GM12864 (cell line): ENCODE data around the gene TUBGCP4.

Source experiments
- DNase-seq: peaks from one replicate; pipeline ENCODE4 v3.0.0-alpha.2; 2011; ENCODE audit warnings: low read depth
- H3K4me3 ChIP-seq: 2 replicates; pipeline ENCODE4 v1.5.1; 2011; ENCODE audit warnings: mild to moderate bottlenecking, low read depth, low read length, control low read depth
- TF ChIP-seq, protein P1 (sequence below): IDR thresholded peaks from 2 replicates; pipeline ENCODE4 v1.5.1; 2011; ENCODE audit warnings: low read depth, mild to moderate bottlenecking, moderate library complexity, low read length, control low read depth, inconsistent platforms; ENCODE audit errors: missing control alignments

TUBGCP4 gene

DNA sequence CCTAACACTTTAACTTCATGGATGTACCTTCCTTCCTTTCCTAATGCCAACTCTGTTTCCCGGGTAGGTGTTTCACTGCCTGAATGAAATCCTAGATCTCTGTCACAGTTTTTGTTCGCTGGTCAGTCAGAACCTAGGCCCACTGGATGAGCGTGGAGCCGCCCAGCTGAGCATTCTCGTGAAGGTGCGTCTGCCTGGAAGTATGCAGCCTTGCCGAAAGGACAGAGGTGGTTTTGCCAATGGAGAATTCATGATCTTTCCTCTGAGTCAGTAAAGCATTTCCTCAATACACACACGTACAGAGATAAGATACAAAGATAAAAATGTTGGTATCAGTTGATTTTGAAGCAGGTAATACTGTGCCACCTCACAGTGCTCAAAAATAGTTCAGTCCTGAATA is 32.7 kb downstream of the TUBGCP4 start:
- no peak overlapping the region for H3K4me3 ChIP-seq
- no peak for DNase-seq
- TF ChIP-seq, protein P1, sequence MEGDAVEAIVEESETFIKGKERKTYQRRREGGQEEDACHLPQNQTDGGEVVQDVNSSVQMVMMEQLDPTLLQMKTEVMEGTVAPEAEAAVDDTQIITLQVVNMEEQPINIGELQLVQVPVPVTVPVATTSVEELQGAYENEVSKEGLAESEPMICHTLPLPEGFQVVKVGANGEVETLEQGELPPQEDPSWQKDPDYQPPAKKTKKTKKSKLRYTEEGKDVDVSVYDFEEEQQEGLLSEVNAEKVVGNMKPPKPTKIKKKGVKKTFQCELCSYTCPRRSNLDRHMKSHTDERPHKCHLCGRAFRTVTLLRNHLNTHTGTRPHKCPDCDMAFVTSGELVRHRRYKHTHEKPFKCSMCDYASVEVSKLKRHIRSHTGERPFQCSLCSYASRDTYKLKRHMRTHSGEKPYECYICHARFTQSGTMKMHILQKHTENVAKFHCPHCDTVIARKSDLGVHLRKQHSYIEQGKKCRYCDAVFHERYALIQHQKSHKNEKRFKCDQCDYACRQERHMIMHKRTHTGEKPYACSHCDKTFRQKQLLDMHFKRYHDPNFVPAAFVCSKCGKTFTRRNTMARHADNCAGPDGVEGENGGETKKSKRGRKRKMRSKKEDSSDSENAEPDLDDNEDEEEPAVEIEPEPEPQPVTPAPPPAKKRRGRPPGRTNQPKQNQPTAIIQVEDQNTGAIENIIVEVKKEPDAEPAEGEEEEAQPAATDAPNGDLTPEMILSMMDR, result no peak

DNA sequence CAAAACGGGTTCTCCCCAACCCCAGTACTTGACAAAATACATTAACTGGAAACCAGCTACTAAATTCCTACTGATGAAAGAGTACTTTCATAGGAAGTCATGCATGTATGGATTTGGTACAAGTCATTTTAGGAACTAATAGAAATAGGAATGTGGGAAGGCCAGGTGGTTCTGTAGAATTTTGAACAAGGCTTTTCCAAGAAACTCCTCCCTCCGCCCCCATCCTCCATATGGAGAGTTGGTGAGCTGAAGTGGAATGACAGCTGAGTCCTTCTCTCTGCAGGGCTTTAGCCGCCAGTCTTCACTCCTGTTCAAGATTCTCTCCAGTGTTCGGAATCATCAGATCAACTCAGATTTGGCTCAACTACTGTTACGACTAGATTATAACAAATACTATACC is 33.2 kb downstream of the TUBGCP4 start:
- TF ChIP-seq, protein P1, result no peak
- no peak for DNase-seq
- H3K4me3 ChIP-seq, result no peak overlapping the region

DNA sequence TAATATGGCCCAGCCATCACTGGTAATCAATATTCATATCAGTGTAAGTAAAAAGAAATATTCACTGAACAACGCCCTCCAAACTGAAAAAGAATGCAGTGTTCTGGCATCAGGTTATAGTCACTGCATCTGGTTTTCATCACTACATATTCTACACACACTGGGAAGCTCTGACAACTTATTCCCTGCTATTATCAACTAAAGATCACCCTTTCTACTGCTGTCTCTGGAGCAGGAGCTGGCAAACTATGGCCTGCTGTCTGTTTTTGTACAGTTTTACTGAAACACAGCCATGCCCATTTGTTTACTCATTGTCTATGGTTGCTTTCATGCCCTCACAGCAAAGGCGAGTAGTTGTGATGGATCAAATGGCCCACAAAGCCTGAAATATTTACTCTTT is 35.3 kb downstream of the TUBGCP4 start:
- H3K4me3 ChIP-seq, result no peak overlapping the region
- TF ChIP-seq, protein P1, result no peak
- DNase-seq, result no peak

DNA sequence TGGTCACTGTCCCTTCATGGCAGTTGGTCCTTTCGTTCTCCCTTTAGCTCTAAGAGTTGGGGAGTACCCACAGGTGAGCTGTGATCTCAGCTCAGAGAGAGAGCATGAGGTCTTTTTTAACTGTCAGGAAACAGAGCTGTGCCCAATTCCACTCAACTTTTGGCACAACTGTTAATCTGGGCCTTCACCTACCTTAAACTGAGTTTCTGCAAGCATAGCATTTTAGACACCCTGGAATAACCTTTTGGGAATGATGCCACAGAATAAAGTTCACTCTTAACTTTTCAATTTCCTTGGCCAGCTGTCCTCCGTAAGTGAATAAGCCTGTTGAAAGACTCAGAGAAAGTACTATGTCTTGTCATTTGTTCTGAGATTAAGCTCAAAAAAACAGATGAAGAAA is 35.9 kb downstream of the TUBGCP4 start:
- TF ChIP-seq, protein P1, result no peak
- no peak for DNase-seq
- H3K4me3 ChIP-seq, result no peak overlapping the region

DNA sequence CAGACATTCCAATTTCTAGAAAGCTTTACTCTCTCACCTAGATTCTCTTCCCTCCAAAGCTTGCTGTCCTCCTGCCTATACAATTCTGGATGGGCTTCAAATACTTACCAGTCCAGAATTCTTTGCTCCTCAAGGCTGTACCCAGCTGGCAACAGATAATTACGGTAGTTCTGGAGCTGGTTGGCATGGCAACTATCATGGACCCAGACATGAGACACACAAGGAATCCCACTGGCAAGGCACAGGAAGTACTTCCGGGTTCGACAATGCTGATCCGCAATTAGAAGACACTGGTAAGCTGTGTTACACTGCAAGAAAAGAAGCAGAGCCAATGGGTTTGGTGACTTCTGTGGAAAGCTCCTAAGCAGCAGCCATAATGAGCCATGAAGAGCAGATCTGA is 37.9 kb downstream of the TUBGCP4 start:
- TF ChIP-seq, protein P1, result no peak
- DNase-seq, result no peak
- H3K4me3 ChIP-seq, result no peak overlapping the region

DNA sequence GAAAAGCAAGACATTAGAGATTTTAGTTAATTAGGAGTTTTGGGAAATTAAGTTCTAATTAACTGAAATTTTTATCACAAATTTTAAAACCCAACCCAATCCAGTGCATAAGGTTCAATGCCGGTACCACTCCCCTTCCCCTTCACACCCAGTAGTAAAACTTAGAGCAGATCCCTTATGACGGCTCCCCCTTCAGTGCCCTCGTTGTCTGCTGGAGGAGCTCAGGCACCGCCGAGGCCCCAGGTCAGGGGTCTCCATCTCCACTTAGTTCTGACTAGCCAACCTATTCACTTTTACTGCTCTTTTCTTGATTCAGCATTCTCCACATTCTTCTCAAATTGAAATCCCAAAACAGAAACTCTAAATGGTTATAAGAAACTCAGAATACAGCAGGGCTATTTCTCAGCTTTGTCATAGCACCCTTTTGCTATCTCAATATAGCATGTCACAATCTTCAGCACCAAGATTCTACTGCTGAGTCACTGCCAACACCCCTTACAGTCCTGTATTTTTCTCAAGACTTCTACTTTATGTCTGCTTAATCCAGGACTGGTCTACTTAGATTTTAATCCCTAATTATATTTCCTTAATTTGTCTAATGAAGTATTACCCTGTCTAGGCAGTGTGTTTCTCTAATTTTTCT is 39.8 kb downstream of the TUBGCP4 start:
- no peak for DNase-seq
- H3K4me3 ChIP-seq, result no peak overlapping the region

DNA sequence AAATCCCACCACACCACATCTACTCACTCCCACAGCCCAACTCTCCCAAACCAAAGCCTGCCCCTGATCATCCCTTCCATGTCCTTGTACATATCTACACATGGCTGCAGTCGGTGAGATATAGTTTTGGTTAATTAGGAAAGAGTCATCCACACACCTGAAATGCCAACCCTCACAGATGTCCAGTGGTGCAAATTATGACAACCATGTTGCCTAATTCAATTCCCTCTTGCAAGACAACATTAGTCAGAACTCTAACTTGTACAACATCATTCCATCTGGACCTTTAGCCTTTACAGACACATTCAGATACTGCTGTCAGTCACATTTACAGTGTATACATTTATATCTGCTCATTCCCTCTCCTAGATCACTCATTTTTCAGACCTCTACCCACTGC is 41.2 kb downstream of the TUBGCP4 start:
- no peak for DNase-seq
- TF ChIP-seq, protein P1, result no peak

More for the DNA sequence above, 39.8 kb downstream of the TUBGCP4 start:
- TF ChIP-seq, protein P1, result no peak

More for the DNA sequence above, 41.2 kb downstream of the TUBGCP4 start:
- H3K4me3 ChIP-seq, result no peak overlapping the region
